Islet of Langerhans (tissue), 1 donor: ENCODE measurements around the gene PCBP4.

Source experiments
- FAIRE-seq: peaks from one replicate; lab custom pipeline; 2011; peaks lifted over from hg19 to GRCh38; lab: Jason Lieb, UNC

PCBP4 gene

DNA sequence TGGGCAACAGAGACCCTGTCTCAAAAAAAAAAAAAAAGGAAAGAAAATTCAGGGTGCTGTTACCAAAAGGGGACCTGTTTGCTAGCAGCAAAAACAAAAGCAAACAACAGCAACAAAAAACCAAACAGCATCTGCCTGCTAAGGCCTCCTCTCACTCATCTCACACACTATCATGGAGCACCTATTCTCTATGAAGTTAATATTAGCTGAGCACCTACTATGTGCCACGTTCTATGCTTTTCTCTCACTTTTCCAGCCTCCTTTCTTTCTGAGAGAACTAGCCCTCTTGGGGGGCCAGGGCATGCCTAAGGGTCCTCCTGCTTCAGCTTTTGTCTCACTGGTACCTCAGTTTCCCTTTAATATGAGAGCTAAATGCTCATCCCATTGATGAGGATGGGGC lies 12.5 kb downstream of the PCBP4 start:
- FAIRE-seq: no peak

DNA sequence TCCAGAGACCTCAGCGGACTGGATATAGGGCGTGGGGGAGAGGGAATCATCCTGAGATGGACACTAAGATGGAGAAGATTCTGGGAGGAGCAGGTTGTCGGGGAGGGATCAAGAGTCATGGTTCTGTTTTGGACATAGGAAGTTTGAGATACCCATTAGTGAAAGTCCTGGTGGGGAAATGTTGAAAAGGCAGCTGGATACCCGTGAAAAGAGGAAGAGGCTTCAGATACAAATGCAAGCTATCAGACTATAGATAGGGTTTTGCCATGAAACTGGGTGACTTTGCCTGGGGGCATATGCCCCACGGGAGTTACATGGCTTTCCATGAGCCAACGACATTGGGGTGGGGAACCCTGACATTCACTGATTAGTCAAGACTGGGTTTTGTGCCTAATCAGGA lies 13.1 kb downstream of the PCBP4 start:
- no peak for FAIRE-seq

DNA sequence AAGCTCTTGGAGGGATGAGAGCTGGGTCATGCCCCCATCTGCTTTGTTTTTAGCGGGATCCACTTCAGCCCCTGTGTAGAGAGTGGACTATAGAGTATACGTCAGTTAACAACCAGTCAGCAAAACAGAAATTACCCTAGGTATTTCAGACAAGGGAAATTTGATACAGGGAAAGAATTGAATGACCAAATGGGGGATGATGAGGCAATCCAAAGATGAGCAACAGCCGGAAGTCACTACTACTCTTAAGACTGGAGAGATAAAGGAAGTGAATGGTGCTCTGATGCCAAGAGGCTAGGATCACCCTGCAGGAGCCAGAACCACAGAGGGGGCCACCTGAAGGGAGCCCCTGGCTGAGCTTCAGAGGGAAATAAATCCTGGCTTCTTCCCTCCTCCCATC lies 13.8 kb downstream of the PCBP4 start:
- FAIRE-seq: no peak

DNA sequence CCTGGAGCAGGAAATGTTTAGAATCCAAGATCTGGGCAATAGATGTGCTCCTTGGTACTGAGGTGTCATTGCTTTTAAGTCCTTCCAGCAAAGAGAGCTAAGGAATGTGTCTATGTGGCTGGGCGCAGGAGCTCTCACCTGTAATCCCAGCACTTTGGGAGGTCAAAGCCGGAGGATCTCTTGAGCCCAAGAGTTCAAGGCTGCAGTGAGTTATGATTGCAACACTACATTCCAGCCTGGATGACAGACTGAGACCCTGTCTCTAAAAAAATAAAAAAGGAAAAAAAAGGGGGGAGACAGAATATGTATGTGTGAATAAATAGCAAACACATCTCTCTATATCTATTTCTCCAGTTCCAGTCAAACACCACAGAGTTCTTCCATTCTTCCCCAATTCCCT lies 16.4 kb downstream of the PCBP4 start:
- FAIRE-seq: no peak

DNA sequence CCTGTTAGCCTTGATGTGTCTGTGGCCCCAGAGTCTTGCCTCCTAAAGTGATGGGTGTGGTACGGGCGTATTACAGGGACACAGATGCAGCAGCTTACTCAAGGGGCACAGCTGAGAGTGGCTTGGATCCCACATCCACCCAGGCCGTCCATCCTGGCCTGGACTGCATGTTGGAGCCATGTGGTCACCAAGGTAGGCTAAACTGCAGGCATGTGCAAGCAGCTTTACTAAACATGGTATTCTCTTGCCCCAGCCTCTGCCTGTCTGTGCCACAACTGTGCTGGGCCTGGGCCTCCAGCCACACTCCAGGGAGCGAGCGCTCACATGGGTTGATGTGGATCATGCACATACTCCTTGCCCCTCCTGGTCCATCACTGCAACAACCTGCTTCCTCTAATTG lies 18.1 kb downstream of the PCBP4 start:
- no peak for FAIRE-seq

DNA sequence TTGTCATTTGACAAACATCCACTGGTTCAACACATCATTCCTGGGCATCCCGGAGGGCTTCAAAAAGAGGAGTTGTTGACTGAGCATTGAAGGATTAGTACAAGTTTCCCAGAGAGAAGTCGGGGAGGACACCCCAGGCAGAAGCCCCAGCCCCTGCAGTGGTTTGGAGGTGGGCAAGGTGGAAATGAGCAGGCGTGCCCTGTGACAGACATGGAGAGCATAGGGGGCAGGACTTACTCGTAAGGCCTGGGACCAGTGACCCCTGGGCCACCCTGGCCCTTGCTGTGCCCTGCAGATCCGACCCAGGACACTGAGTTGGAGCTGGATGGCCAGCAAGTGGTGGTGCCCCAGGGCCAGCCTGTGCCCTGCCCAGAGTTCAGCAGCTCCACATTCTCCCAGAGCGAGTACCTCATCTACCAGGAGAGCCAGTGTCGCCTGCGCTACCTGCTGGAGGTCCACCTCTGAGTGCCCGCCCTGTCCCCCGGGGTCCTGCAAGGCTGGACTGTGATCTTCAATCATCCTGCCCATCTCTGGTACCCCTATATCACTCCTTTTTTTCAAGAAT lies 19.2 kb downstream of the PCBP4 start:
- FAIRE-seq: no peak

DNA sequence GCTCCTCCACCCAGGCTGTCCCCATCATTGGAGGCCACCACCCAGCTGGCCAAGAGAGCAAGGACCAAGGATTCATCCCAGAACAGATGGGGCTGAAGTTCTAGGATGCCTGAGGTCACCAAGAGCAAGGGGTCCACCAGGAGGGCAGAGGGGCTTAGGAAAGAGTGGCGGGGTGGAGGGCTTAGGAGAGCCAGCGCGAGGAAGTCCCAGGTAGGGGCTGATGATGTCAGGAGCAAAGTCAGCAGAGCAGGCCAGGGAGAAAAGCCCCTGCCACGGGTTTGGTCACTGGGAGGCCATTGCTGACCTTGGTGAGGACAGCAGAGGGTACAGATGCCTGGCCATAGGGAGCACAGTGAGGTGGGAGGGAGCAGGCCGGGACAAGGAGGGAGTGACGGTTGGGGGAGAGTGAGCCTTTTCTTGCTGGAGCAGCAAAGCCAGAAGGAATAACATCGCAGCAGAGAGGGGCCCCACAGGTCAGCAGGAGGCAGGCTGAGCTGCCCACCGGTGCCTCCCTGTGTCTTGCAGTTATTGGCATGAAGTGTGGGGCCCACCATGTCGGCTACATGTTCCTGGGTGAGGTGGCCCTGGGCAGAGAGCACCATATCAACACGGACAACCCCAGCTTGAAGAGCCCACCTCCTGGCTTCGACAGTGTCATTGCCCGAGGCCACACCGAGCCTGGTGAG lies 19.9 kb downstream of the PCBP4 start:
- no peak for FAIRE-seq

DNA sequence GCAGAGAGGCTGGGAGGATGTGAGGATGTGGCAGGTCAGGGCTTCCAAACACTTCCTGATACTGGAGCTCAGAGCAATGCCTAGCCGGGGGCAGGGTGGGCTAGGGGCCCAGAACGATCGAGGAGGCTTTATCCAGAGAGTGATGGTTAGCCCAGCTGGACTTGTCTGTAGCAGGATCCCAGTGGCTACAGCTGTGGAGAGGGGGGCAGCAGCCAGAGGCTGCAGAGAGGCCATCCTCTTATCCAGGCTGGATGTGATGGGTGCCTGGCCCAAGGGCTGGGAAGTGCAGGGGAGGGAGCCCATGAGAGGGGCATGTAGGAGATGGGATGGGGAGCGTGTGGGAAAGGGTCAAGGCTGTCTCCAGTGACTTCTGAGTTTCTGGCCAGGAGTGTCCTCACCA lies 20.5 kb downstream of the PCBP4 start:
- FAIRE-seq: no peak

DNA sequence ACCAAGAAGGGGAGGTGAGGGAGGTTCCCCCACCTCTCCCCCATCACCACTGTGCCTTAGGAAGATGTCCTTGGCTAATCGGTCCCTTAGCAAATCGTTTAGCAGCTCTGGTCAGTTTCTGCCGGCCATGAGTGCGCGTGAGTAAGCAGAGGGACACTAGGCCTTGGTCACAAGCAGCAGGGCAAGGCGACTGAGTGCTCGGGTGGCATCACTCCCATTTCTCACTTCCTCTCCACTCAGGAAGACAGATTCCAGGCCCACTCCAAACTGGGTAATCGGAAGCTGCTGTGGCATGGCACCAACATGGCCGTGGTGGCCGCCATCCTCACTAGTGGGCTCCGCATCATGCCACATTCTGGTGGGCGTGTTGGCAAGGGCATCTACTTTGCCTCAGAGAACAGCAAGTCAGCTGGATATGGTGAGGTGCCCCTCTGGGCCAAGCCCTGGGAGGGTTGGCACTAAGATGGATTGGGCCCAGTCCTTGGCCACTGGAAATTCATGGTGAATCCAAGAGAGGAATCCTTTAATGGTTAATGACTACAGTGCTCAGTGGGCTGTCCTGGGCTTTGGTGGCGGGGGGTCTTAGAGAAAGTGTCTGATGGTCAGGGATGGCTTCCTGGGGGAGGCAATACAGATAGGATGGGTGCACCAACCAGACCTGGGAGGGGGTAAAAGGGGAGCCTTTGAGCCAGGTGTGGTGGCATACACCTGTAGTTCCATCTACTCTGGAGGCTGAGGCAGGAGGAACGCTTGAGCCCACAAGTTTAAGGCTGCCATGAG lies 21.1 kb downstream of the PCBP4 start:
- no peak for FAIRE-seq

DNA sequence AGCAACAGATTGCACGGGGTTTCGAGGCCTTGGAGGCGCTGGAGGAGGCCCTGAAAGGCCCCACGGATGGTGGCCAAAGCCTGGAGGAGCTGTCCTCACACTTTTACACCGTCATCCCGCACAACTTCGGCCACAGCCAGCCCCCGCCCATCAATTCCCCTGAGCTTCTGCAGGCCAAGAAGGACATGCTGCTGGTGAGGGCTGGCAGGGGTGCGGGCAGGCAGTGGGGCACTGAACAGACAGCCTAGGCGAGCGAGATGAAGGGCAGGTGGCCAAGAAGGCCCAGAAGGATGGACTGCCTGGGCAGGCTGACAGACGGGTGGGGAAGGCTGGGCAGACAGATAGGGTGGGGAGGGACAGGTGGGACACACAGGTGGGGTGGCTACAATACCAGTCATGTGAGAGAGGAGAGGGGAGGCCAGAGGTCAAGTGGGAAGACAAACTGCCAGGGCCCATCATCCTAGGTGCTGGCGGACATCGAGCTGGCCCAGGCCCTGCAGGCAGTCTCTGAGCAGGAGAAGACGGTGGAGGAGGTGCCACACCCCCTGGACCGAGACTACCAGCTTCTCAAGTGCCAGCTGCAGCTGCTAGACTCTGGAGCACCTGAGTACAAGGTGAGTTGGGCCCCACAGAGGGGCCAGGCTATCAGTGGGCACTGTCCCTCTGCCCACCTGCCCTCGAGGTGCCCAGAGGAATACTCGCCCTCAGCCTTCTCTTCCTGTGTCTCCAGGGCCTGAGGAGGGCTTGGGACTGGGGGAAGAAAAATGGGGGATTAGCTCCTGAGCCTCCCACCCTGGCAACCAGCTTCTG lies 22.0 kb downstream of the PCBP4 start:
- no peak for FAIRE-seq

DNA sequence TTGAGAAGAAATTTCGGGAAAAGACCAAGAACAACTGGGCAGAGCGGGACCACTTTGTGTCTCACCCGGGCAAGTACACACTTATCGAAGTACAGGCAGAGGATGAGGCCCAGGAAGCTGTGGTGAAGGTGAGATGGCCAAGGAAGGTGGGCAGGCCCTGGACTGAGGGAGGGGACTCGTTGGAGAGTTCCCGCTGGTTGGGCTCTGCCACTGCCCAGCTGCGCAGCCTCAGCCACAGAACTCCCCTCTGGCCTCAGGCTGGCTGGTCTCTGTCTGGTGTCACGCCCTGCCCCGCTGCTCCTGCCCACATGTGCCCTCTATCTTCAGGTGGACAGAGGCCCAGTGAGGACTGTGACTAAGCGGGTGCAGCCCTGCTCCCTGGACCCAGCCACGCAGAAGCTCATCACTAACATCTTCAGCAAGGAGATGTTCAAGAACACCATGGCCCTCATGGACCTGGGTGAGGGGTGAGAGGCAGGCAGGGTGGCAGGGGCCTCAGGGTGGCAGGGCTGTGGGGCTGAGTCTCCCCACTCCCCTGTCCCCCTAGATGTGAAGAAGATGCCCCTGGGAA lies 22.7 kb downstream of the PCBP4 start:
- no peak for FAIRE-seq

DNA sequence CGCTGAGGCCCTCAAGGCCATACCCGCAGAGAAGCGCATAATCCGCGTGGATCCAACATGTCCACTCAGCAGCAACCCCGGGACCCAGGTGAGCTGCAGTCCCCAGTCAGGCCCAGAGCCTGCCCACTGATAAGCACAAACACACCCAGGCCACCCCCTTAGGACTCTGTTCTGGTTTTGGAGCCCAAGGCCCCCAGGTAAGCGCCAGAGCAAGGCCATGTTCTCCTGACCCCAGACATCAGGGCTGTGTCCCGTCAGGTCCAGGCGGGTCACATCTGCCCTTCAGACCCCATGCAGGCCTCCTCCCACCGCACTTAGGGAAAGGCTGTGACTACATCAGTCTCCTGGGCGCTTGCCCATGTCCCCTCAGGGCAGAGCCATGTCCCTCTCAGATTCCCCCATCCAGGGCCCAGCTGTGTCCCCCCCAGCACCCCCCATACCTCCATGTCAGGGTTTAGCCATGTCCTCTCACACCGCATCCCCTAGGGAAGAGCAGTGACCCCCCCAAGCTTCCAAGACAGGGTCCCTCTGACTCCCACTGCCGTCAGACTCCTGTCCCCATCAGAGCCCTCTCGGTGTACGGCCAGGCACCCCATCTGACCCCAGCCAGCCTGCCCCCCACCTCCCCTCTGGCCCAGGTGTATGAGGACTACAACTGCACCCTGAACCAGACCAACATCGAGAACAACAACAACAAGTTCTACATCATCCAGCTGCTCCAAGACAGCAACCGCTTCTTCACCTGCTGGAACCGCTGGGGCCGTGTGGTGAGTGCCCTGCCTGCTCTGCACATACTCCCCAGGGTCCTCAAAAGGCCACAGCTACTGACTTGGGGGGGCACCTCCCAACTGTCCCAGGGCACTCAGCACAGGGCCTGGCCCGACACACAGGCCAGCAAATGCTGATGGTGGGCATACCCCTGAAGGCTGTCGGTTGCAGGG lies 23.5 kb downstream of the PCBP4 start:
- no peak for FAIRE-seq

DNA sequence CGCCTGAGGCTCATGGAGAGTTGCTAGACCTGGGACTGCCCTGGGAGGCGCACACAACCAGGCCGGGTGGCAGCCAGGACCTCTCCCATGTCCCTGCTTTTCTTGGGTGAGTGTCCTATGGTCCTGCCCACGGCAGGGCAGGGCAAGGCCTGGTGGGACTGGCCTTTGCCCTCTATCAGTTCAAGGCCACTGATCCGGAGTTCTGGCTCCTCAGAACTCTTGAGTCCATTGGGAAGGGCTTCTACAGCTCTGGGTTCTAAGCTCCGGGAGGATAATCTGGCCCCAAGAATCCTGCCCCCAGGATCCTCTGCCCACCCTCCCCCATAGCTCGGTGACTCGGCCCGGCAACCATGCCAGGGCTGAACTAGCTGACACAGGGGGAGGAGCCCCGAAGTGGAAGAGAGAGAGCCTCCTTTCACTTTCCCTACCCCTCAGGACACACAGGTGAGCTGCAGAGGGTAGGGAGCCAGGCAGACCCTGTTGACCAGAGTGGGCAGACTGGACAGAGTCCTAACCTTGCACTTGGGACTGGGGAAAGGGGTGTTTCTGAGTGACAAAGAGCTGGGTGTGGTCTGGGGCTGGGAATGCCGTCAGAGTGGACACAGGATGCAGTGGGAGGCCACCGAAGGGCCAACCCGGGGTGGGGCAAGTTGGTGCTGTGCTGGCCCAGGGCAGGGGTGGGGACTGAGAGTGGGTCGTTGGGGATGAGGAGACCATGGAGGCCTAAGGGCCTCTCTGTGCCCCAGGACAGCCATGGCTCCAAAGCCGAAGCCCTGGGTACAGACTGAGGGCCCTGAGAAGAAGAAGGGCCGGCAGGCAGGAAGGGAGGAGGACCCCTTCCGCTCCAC lies 24.4 kb downstream of the PCBP4 start:
- FAIRE-seq: no peak

DNA sequence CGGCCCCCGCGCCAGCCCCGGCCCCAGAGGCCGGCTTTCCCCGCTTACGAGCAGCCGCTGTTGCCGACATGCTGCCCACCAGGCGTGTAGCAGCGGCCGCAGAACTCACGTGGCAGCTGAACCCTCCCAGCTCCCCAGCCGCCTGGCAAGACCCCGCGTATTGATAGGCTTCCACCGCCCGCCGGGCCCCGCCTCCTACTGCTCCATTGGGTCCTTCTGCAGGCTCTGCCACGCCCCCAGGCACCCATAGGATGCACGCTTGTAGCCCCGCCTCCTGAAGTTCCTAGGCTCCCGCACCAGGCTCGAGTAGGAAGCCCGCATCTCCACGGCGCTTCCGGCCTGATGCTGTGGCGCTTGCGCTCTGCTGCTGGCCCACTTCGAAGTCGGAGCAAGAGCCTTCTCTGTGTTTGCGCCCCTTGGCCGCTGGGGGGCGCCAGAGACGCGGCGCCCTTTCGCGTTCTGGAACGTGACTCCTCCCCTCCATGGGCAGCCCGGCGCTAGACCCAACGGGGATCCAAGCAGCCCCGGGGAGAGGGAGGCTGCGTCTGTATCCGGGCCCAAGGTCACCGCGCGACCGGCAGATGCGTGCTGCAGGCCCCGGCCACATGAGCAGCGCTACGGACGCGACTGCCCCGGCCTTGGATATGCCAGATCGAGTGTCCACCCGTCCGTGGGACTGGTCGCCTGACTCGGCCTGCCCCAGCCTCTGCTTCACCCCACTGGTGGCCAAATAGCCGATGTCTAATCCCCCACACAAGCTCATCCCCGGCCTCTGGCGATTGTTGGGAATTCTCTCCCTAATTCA lies 25.3 kb downstream of the PCBP4 start, which contains the start of the genes PARP3 and RRP9:
TSS of gene PARP3 (plus strand) at position 566 of the 805 bp plus-strand sequence. CDS start 993 bp downstream, outside the sequence.
TSS of gene RRP9 (minus strand) at position 107 of the 805 bp plus-strand sequence. CDS start at position 70, 37 bp downstream.
- FAIRE-seq: peak; percentile 90

DNA sequence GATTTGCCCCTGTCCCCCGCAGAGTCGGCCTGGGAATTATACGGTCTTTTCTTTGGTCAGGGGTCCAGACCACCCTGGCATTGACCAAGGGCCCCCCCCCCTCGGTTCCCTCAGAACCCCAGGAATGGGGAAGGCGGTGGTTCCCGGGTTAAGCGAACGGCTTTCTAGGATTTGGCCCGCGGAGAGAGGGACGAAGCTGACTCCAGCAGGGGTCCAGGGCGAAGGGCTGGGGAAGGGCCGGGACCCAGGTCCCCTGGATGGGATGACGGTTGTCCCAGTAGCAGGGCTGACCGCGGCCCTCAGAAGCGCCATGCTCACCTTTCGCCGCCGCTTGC lies 25.8 kb downstream of the PCBP4 start:
- FAIRE-seq: no peak

DNA sequence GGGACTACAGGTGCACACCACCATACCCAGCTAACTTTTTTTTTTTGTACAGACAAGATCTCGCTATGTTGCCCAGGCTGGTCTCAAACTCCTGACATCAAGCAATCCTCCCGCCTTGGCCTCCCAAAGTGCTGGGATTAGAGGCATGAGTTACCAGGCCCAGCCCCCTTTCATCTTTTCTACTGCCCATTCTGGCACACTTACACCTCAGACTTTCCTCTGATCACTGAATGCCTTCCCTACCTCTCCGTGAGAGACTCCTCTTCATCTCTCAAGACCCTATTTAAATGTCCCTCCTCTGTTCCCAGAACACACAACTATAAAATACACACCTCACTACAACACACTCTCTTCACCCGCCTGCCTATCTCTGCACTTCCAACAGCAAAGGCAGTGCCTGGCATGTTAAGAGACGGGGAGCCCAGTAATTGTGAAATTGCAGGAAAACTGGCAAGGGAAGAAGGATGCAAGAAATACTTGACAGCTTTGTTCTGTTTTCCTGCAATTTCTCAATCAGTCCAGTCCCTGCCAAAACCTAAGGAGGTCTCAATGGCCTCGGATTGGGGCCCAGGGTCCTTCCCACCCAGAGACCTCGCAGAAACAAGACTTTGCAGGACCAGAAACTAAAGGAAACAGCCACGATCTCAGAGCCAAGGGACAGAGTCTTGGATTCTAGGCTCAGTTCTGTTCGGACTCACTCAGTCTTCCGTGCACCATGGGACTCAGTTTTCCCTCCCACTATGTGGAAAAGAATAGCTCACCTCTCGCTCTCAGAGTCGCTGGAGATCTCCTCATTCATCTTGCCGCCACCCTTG lies 26.4 kb downstream of the PCBP4 start:
- FAIRE-seq: no peak

DNA sequence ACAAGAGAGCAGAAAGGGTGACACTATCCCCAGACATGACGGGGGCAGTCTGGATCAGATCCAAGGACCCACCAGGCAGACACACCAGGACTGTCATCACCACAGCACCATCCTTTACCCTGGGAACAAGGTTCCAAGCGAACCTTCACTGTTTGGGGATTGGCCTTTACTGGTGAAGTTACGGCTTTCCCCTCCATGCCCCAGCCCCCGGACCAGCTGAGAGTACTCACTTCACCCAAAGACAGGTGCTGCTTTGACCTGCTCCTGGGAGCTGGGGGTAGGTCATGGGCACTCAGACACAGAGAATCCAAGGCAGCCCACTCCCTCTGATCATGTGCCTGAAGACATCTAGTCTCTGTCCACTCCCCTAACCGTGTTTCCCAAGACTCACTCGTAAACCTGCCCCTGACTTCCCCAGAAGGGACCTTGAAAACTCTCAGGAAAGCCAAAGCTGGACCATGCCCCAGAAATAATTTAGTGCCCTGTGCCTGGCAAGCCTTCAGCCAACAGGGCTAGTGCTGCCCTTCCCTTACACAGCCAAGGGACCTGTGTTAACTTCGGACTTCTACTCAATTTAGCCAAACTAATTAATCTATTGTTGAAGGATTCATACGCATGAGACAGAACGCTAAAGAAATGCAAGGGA lies 28.4 kb downstream of the PCBP4 start:
- FAIRE-seq: no peak
